Measurements from ENCODE around the gene NXPE3. TPM values are rescaled to one million over a fixed set of nuclear protein-coding genes. Genes with fewer than 3 reads are reported as not detected.
"Not testable (repeated sequence)": the region's sequence is repeated elsewhere in the genome, so short reads cannot be mapped to it uniquely, and the experiment has no call there.

NXPE3 gene
- total RNA-seq: 11.0 TPM

DNA sequence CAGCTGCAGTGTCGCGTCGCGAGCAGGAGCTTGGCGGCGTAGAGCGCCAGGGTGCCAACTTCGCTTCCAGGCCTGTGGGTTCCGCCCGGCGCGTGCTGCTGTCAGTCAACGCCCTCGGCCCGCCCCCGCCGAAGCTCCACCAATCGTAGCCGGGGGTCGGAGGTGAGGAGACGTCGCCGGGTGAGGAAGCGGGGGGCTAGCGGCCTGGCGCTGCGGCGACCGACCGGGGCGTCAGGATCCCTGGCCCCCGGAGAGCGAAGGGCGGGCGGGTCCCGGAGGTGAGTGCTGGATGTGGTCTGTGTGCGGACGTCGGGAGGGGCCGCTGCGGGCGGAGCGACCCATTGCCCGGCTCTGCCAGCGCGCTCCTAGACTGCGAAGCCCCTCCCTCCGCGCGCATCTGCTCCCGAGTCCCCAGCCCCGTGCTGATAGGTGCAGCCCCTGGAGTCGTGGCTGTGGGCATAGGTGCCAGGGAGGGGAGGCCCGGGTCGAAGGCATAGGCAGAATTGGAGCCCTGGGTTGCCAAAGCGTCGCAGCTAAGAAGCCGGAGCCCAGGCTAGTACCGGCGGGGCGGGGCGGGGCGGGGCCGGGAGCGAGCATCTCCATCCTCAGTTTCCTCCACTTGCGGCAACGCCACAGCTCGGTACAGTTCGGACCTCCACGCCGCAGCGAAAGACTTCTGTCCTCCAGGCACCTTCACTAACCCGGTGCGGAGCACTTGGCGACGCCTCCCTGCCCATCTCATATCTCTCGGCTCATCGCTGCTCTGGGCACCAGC lies at the start of gene NXPE3:
TSS of gene NXPE3 (plus strand) at position 165 of the 775 bp plus-strand sequence. CDS start 6,386 bp downstream, outside the sequence.
- peak within 1 kb of the TSS; percentile 76 for H3K27ac ChIP-seq (ENCODE audit: low read depth, low read length)
- H3K9me3 ChIP-seq (ENCODE audit: control insufficient read depth in 3 of 3, low read length in 3 of 3): no peaks in the 10 kb centered on the region
- H3K4me1 ChIP-seq (ENCODE audit: control insufficient read depth in 3 of 3, insufficient read depth in 3 of 3, low read length in 3 of 3): peaks cover 21 to 34% (median 24%) of the 10 kb centered on the region in 3 donors
- H3K27me3 ChIP-seq (ENCODE audit: control insufficient read depth in 3 of 3, insufficient read depth in 3 of 3, low read length in 3 of 3): no peaks in the 10 kb centered on the region
- peak within 1 kb of the TSS; percentile 90 to 92 (median 90) for H3K4me3 ChIP-seq (ENCODE audit: low read length in 3 of 3)
- H3K36me3 ChIP-seq (ENCODE audit: control insufficient read depth in 3 of 3, insufficient read depth in 3 of 3, low read length in 3 of 3): peaks cover 8 to 11% (median 9%) of the 10 kb centered on the region in 3 donors
- peak within 1 kb of the TSS; percentile 66 to 95 (median 89) for H3K9ac ChIP-seq (ENCODE audit: low read depth in 1 of 3, low read length in 3 of 3)

- H3K4me3 ChIP-seq (ENCODE audit: low read length in 3 of 3): no peak overlapping the region
- peaks cover 0 to 7% (median 0%) of the 10 kb centered on the region in 3 donors for H3K4me1 ChIP-seq (ENCODE audit: control insufficient read depth in 3 of 3, insufficient read depth in 3 of 3, low read length in 3 of 3)
- H3K27ac ChIP-seq (ENCODE audit: low read depth, low read length): no peak overlapping the region
- H3K9ac ChIP-seq (ENCODE audit: low read depth in 1 of 3, low read length in 3 of 3): no peak overlapping the region
- no peaks in the 10 kb centered on the region for H3K9me3 ChIP-seq (ENCODE audit: control insufficient read depth in 3 of 3, low read length in 3 of 3)
- no peaks in the 10 kb centered on the region for H3K27me3 ChIP-seq (ENCODE audit: control insufficient read depth in 3 of 3, insufficient read depth in 3 of 3, low read length in 3 of 3)
- peaks cover 15 to 34% (median 30%) of the 10 kb centered on the region in 3 donors for H3K36me3 ChIP-seq (ENCODE audit: control insufficient read depth in 3 of 3, insufficient read depth in 3 of 3, low read length in 3 of 3)
Observed at GRCh38 chr3:101729586-101729985, 49.4 kb upstream of the NXPE3 start.

DNA sequence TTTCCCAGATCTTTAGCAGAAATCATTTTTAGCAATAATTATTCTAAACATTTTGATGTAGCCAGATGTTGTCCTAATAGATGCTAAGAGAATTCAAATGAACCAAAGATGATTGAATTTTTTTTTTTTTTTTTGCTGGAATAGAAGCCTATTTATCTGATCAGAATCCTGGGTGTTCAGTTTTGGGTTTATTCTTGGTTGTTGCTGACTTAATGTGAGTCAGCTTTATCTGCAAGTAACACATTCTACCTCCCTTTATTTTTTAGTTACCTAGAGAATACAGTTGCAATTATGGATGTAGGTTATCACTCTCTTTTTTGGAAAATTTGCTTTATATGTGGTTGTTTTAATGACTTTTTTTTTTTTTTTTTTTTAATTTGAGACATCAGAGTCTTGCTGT lies 48.2 kb upstream of the NXPE3 start:
- Histone ChIP-seq H3K9ac (ENCODE audit: low read depth in 1 of 3, low read length in 3 of 3) (no peak overlapping the region), H3K4me3 (ENCODE audit: low read length in 3 of 3) (no peak overlapping the region), H3K36me3 (ENCODE audit: control insufficient read depth in 3 of 3, insufficient read depth in 3 of 3, low read length in 3 of 3) (peaks cover 25 to 43% (median 43%) of the 10 kb centered on the region in 3 donors), H3K4me1 (ENCODE audit: control insufficient read depth in 3 of 3, insufficient read depth in 3 of 3, low read length in 3 of 3) (peaks cover 0 to under 1% (median 0%) of the 10 kb centered on the region in 3 donors), H3K27me3 (ENCODE audit: control insufficient read depth in 3 of 3, insufficient read depth in 3 of 3, low read length in 3 of 3) (no peaks in the 10 kb centered on the region), H3K27ac (ENCODE audit: low read depth, low read length) (no peak overlapping the region), H3K9me3 (ENCODE audit: control insufficient read depth in 3 of 3, low read length in 3 of 3) (no peaks in the 10 kb centered on the region)

DNA sequence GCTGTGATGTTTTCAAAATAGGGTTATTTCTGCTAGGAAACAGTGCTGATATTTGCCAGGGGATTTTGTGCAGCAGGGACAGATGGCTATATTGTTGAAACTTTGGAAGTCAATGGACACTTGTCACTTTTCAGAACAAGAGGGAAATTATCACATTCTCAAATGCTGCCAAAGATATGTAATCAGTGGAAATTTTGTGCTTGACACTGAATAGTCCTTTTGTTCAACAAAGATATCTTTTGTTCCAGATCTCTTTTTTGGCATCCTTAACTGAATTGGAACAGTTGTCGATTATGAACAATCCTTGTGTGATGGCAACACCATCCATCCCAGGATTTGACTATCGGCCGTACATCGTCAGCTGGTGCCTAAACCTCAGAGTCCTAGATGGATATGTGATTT lies 46.8 kb upstream of the NXPE3 start:
- no peak overlapping the region for H3K9ac ChIP-seq (ENCODE audit: low read depth in 1 of 3, low read length in 3 of 3)
- H3K4me3 ChIP-seq (ENCODE audit: low read length in 3 of 3): no peak overlapping the region
- H3K4me1 ChIP-seq (ENCODE audit: control insufficient read depth in 3 of 3, insufficient read depth in 3 of 3, low read length in 3 of 3): no peaks in the 10 kb centered on the region
- no peaks in the 10 kb centered on the region for H3K27me3 ChIP-seq (ENCODE audit: control insufficient read depth in 3 of 3, insufficient read depth in 3 of 3, low read length in 3 of 3)
- H3K27ac ChIP-seq (ENCODE audit: low read depth, low read length): no peak overlapping the region
- H3K9me3 ChIP-seq (ENCODE audit: control insufficient read depth in 3 of 3, low read length in 3 of 3): no peaks in the 10 kb centered on the region
- peaks cover 30 to 52% (median 47%) of the 10 kb centered on the region in 3 donors for H3K36me3 ChIP-seq (ENCODE audit: control insufficient read depth in 3 of 3, insufficient read depth in 3 of 3, low read length in 3 of 3)

GRCh38 chr3:101735833-101736232 lies 43.2 kb upstream of the NXPE3 start:
- Histone ChIP-seq H3K27me3 (ENCODE audit: control insufficient read depth in 3 of 3, insufficient read depth in 3 of 3, low read length in 3 of 3) (no peaks in the 10 kb centered on the region), H3K4me1 (ENCODE audit: control insufficient read depth in 3 of 3, insufficient read depth in 3 of 3, low read length in 3 of 3) (no peaks in the 10 kb centered on the region), H3K9me3 (ENCODE audit: control insufficient read depth in 3 of 3, low read length in 3 of 3) (no peaks in the 10 kb centered on the region), H3K27ac (ENCODE audit: low read depth, low read length) (no peak overlapping the region), H3K36me3 (ENCODE audit: control insufficient read depth in 3 of 3, insufficient read depth in 3 of 3, low read length in 3 of 3) (peaks cover 30 to 41% (median 41%) of the 10 kb centered on the region in 3 donors), H3K9ac (ENCODE audit: low read depth in 1 of 3, low read length in 3 of 3) (no peak overlapping the region), H3K4me3 (ENCODE audit: low read length in 3 of 3) (no peak overlapping the region)

DNA sequence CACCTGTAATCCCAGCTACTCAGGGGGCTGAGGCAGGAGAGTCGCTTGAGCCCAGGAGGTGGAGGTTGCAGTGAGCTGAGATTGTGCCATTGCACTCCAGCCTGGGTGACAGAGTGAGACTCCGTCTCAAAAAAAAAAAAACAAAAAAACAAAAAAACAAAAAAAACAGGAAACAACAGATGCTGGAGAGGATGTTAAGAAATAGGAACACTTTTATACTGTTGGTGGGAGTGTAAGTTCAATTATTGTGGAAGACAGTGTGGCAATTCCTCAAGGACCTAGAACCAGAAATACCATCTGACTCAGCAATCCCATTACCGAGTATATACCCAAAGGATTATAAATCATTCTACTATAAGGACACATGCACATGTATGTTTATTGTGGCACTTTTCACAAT lies 37.1 kb upstream of the NXPE3 start:
- not testable (repeated sequence) for H3K4me3 ChIP-seq (ENCODE audit: low read length in 3 of 3); H3K9me3 ChIP-seq (ENCODE audit: control insufficient read depth in 3 of 3, low read length in 3 of 3); H3K9ac ChIP-seq (ENCODE audit: low read depth in 1 of 3, low read length in 3 of 3); H3K27ac ChIP-seq (ENCODE audit: low read depth, low read length); H3K4me1 ChIP-seq (ENCODE audit: control insufficient read depth in 3 of 3, insufficient read depth in 3 of 3, low read length in 3 of 3); H3K36me3 ChIP-seq (ENCODE audit: control insufficient read depth in 3 of 3, insufficient read depth in 3 of 3, low read length in 3 of 3); H3K27me3 ChIP-seq (ENCODE audit: control insufficient read depth in 3 of 3, insufficient read depth in 3 of 3, low read length in 3 of 3)

- no peaks in the 10 kb centered on the region for H3K4me1 ChIP-seq (ENCODE audit: control insufficient read depth in 3 of 3, insufficient read depth in 3 of 3, low read length in 3 of 3)
- no peak overlapping the region for H3K9ac ChIP-seq (ENCODE audit: low read depth in 1 of 3, low read length in 3 of 3)
- H3K27me3 ChIP-seq (ENCODE audit: control insufficient read depth in 3 of 3, insufficient read depth in 3 of 3, low read length in 3 of 3): no peaks in the 10 kb centered on the region
- H3K4me3 ChIP-seq (ENCODE audit: low read length in 3 of 3): no peak overlapping the region
- no peak overlapping the region for H3K27ac ChIP-seq (ENCODE audit: low read depth, low read length)
- no peaks in the 10 kb centered on the region for H3K36me3 ChIP-seq (ENCODE audit: control insufficient read depth in 3 of 3, insufficient read depth in 3 of 3, low read length in 3 of 3)
- no peaks in the 10 kb centered on the region for H3K9me3 ChIP-seq (ENCODE audit: control insufficient read depth in 3 of 3, low read length in 3 of 3)
Observed at GRCh38 chr3:101744811-101745210, 34.2 kb upstream of the NXPE3 start.

DNA sequence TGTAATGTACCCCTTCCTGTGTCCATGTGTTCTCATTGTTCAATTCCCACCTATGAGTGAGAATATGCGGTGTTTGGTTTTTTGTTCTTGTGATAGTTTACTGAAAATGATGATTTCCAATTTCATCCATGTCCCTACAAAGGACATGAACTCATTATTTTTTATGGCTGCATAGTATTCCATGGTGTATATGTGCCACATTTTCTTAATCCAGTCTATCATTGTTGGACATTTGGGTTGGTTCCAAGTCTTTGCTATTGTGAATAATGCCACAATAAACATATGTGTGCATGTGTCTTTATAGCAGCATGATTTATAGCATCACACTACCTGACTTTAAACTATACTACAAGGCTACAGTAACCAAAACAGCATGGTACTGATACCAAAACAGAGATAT lies 33.1 kb upstream of the NXPE3 start:
- H3K4me1 ChIP-seq (ENCODE audit: control insufficient read depth in 3 of 3, insufficient read depth in 3 of 3, low read length in 3 of 3); H3K36me3 ChIP-seq (ENCODE audit: control insufficient read depth in 3 of 3, insufficient read depth in 3 of 3, low read length in 3 of 3); H3K9me3 ChIP-seq (ENCODE audit: control insufficient read depth in 3 of 3, low read length in 3 of 3); H3K27ac ChIP-seq (ENCODE audit: low read depth, low read length); H3K4me3 ChIP-seq (ENCODE audit: low read length in 3 of 3); H3K27me3 ChIP-seq (ENCODE audit: control insufficient read depth in 3 of 3, insufficient read depth in 3 of 3, low read length in 3 of 3); H3K9ac ChIP-seq (ENCODE audit: low read depth in 1 of 3, low read length in 3 of 3): not testable (repeated sequence)

DNA sequence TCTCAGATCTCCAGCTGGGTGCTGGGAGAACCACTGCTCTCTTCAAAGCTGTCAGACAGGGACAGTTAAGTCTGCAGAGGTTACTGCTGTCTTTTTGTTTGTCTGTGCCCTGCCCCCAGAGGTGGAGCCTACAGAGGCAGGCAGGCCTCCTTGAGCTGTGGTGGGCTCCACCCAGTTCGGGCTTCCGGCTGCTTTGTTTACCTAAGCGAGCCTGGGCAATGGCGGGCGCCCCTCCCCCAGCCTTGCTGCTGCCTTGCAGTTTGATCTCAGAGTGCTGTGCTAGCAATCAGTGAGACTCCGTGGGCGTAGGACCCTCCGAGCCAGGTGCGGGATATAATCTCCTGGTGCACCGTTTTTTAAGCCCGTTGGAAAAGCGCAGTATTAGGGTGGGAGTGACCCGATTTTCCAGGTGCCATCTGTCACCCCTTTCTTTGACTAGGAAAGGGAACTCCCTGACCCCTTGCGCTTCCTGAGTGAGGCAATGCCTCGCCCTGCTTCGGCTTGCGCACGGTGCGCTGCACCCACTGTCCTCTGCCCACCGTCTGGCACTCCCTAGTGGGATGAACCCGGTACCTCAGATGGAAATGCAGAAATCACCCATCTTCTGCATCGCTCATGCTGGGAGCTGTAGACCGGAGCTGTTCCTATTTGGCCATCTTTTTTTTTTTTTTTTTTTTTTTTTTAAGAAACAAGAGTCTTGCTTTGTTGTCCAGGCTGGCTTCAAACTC lies 25.5 kb upstream of the NXPE3 start:
- not testable (repeated sequence) for H3K4me1 ChIP-seq (ENCODE audit: control insufficient read depth in 3 of 3, insufficient read depth in 3 of 3, low read length in 3 of 3); H3K9ac ChIP-seq (ENCODE audit: low read depth in 1 of 3, low read length in 3 of 3); H3K27me3 ChIP-seq (ENCODE audit: control insufficient read depth in 3 of 3, insufficient read depth in 3 of 3, low read length in 3 of 3); H3K4me3 ChIP-seq (ENCODE audit: low read length in 3 of 3); H3K9me3 ChIP-seq (ENCODE audit: control insufficient read depth in 3 of 3, low read length in 3 of 3); H3K27ac ChIP-seq (ENCODE audit: low read depth, low read length)
- H3K36me3 ChIP-seq (ENCODE audit: control insufficient read depth in 3 of 3, insufficient read depth in 3 of 3, low read length in 3 of 3): peaks cover 17 to 31% (median 19%) of the 10 kb centered on the region in 3 donors

- peaks cover 17 to 39% (median 24%) of the 10 kb centered on the region in 3 donors for H3K36me3 ChIP-seq (ENCODE audit: control insufficient read depth in 3 of 3, insufficient read depth in 3 of 3, low read length in 3 of 3)
- no peak overlapping the region for H3K4me3 ChIP-seq (ENCODE audit: low read length in 3 of 3)
- no peaks in the 10 kb centered on the region for H3K27me3 ChIP-seq (ENCODE audit: control insufficient read depth in 3 of 3, insufficient read depth in 3 of 3, low read length in 3 of 3)
- no peak overlapping the region for H3K9ac ChIP-seq (ENCODE audit: low read depth in 1 of 3, low read length in 3 of 3)
- no peaks in the 10 kb centered on the region for H3K4me1 ChIP-seq (ENCODE audit: control insufficient read depth in 3 of 3, insufficient read depth in 3 of 3, low read length in 3 of 3)
- H3K27ac ChIP-seq (ENCODE audit: low read depth, low read length): no peak overlapping the region
- no peaks in the 10 kb centered on the region for H3K9me3 ChIP-seq (ENCODE audit: control insufficient read depth in 3 of 3, low read length in 3 of 3)
Observed at GRCh38 chr3:101758224-101758623, 20.8 kb upstream of the NXPE3 start.
